Ramos (cell line): ENCODE data around the gene TBX21.
"Not testable (repeated sequence)": the region's sequence is repeated elsewhere in the genome, so short reads cannot be mapped to it uniquely, and the experiment has no call there.

Experiments
- in situ Hi-C: fragments of 300-500 bp; cut with MboI; formaldehyde crosslinking; loops from one replicate; pipeline ENCODE4 v1.14.3; 2022; ENCODE audit warnings: low sequenced_read_pairs; ENCODE audit not compliant: unreplicated experiment

The TBX21 gene

DNA sequence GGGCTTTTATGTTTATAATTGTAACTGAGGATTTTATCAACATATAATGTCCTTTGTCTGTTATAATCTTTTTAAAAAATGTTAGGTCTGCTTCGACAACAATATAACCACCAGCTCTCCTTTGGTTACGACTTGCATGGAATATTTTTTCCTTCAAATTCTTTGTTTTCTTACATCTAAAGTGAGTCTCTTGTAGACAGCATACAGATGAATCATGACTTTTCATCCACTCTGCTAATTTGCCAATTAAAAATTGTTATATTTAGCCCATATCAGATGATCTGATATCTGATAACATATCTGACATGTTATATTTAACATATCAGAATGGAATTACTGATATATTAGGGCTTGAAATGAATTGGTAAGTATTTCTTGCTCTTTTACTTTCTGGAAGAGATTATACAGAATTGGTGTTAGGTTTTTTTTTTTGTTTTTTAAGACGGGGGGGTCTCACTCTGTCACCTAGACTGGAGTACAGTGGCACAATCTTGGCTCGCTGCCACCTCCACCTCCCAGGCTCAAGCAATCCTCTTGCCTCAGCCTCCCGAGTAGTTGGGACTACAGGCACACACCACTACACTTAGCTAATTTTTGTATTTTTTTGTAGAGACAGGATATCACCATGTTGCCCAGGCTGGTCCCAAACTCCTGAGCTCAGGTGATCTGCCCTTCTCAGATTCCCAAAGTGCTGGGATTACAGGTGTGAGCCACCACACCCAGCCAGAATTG lies 27.5 kb downstream of the TBX21 start:
- in situ Hi-C loops, result no loop called here

DNA sequence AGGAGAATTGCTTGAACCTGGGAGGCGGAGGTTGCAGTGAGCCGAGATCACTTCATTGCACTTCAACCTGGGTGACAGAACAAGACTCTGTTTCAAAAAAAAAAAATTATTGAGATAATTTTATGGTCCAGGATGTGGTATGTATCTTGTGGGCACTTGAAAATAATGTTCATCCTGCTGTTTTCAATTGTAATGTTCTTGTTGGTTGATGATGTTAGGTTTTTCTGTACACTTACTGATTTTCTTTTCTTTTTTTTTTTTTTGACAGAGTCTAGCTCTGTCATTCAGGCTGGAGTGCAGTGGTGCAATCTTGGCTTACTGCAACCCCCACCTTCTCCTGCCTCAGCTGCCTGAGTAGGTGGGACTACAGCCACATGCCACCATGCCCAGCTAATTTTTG lies 29.7 kb downstream of the TBX21 start:
- in situ Hi-C loops, result no loop called here

DNA sequence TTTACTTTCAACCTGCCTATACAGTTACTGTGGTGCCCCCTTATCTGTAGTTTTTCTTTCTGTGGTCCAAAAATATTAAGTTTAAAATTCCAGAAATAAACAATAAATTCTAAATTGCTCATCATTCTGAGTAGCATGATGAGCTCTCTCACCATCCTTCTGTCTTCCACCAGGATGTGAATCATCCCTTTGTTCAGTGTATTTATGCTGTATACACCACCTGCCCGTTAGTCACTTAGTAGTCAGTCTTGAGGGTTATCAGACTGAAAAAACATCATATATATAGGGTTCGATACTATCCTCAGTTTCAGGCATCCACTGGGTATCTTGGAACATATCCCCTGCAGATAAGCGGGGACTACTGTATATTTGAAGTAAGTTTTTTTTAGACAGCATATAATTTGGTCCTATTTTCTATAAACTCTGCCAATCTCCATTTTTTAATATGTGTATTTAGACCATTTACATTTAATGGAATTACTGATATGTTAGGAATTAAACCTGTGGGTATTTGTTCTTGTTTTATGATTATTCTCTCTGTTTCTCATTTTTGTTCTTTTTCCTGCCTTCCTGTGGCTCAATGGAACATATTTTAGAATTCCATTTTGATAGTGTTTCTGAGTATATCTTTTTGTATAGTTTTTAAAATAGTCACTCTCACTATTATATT lies 31.0 kb downstream of the TBX21 start:
- in situ Hi-C loops, result no loop called here

DNA sequence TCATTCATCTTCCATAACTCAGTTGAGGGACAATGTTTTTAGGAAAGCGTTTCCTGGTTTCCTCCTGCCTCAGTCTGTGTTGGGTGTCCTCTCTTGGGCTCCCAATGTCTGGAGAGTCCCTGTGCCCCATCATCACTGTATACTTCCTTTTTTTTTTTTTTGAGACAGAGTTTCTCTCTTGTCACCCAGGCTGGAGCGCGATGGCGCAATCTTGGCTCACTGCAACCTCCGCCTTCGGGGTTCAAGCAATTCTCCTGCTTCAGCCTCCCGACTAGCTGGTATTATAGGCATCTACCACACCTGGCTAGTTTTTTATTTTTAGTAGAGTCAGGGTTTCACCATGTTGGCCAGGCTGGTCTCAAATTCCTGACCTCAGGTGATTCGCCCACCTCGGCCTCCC lies 40.6 kb downstream of the TBX21 start:
- in situ Hi-C loops, result not testable (repeated sequence)

DNA sequence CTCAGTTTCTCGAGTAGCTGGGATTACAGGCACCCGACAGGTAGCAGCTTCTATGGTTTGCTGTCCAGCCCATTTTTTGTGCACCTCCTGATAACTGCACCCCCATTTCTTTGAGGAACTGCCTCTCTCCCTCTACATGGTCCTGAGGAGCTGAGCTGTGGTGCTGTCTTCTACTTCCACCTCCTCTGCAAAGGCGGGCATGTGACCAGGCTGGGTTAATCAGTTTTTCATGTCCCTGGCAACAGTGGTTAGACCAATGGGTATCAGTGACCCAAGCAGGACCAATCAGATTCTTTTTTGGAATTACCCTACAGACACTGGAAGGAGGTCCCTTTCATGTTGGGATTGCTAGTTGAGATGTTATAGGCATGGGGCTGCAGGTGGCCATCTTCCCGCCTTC lies 41.3 kb downstream of the TBX21 start:
- in situ Hi-C loops, result no loop called here

DNA sequence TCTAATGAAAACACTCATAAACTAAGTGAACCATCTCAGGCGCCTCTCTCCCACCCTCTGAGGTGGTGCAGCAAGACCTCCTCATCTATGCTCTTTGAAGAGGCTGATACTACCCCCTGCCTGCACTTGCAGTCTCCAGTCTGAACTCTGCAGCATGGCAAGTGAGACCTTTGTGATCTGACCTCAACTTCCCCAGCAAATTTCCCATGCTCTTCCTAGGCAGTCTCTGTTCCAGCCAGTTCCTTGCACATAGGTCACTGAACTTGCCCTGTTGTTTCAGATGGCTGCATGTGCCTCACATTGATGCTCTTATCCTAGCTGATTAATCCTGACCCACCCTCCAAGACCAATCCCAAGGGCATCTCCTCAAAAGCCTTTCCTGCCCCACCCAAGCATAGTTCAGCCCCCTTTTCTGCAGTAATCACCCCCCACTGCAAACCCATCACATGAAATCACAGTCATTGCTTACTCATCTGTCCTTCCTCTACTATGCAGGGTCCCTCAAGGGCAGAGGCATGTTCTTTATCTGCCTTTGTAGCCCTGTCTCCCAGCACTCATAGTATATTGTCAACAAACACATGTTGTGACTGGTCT lies 42.0 kb downstream of the TBX21 start:
- in situ Hi-C loops, result no loop called here

DNA sequence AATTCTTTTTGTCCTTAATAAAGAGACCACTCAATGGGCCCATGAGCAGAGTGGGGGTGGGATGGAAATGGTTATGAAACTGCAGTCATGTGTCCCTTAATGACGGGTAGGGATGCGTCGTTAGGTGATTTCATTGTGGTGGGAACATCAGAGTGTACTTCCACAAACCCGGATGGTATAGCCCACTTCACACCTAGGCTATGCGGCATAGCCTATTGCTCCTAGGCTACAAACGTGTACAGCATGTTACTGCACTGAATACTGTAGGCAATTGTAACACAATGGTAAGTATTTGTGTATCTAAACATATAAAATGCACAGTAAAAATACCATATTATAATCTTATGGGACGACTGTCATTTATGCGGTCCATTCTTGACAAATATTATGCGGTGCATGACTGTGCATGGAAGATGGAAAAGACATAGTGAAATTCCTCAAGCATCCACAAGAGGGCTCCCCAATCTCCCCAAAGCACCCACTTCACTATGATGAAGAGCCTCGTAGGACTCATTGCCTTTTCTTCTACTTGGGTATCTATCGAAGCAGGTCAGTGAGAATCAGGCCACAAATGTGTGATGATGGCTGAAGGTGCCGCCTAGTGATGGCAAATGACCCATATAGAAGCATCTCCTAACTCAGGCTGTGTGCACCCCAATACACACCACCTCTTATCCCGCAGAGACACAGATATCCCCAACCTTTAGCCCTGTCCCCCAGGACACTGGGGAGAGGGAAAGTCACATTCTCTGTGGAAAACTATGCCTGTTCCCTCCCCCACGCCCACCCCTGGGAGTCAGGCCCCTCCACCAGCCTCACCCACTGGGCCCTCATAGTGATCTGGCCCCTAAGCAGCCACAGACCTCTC lies 43.5 kb downstream of the TBX21 start:
- in situ Hi-C loops, result no loop called here

DNA sequence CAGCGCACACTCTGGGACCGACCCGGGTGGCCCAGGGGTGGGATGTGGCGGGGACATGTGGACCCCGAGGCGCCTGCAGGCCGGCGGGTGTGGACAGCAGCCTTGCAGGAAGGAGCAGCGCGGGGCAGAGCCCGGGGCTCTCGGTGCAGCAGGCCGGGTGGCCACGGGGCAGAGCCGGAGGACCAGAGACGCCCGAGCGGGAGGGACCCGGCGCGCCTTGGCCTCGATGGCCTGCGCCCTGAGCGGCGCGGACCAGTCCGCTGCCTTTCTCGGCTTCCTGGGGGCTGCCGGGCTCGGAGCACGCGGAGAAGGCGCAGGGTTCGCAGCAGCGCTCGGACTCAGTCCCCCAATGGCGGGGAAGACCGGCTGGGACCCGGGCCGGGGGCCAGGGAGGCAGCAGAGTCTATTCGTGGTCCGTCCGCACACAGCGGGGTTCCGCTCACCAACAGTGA lies 45.2 kb downstream of the TBX21 start:
- in situ Hi-C loops, result no loop called here

DNA sequence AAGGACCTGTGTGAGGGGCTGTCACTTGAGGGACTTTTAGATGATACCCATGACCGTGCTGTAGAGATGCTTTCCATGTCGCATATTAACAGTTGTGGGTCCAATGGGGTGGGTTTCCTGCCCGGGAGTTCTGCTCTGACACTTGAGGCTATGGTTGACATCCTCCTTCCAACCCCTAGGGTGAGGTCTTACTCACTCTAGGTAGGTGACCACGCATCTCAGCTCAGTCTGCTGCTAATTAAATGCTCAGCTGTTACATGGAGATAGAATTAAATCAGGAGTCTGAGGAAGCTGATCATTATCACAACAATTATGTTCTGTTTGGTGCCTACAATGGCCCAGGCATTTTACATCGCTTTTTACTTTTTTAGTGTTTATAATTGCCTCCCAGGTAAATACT lies 48.4 kb downstream of the TBX21 start:
- in situ Hi-C loops, result no loop called here

DNA sequence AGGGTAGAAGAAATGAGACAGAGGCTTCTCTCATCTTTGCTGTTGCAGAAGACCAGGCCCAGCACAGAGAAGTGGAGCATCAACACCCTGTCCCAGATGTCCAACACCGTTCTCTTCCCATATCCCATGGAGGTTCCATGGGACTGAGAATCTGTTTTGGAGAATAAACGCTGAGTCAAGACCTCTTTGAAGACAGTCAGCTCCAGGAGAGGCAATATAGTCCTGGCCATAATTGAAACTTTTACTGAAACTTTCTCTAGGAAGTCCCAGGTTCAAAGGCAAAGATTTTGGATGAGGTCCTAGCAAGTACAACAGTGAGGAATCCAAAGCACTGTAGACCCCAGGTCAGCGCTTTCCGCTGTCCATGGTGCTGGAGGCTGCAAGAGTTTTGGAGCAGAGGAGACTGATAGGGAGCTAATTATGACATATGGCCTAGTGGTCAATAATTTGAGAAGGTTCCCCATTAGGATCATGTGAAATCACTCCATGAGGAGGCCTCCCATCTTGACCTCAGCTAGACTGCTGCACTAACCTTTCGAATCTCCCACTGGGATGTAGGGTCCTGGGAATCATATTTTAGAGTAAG lies 52.6 kb downstream of the TBX21 start:
- in situ Hi-C loops, result no loop called here

DNA sequence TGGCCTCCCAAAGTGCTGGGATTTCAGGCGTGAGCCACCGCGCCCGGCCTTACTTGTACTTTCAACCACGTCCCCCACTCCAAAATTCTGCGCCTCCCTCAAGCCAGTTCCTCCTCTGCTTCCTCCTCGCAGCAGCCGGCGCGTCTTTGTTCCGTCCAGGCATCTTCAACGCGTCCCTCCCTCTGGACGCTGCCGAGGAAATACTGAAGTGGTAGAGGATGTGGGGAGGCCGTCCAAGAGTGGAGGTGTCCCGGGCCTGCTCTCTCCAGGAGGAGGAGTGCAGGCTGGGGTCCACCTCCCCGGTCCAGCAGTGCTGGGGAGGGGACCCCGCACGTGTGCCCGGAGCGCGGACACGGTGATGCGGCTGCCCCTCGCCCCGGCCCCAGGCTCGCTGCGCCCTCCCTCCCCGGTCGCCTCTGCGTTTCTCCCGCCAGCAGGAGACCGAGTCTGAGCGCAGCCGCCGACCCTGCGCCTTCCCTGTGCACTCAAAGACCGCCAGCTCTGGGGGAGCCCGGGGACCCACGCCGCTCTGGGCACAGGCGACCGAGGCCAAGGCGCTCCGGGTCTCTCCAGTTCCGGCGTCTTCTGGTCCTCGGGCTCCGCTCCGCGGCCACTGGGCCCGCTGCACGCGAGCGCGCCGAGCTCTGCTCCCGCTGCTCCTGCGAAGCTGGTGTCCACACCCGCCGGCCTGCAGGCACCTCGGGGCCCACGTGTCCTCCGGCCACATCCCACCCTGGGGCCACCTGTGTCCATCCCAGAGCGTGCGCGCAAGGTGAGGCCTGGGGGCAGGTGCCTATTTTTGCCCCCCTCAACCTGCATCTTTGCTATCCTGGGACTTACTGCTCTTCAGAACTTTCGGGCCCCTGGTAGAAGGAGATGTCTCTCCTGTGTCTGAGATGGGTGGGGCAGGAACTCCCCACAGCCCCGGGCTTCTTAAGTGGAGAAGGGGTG lies 56.9 kb downstream of the TBX21 start:
- in situ Hi-C loops, result no loop called here

DNA sequence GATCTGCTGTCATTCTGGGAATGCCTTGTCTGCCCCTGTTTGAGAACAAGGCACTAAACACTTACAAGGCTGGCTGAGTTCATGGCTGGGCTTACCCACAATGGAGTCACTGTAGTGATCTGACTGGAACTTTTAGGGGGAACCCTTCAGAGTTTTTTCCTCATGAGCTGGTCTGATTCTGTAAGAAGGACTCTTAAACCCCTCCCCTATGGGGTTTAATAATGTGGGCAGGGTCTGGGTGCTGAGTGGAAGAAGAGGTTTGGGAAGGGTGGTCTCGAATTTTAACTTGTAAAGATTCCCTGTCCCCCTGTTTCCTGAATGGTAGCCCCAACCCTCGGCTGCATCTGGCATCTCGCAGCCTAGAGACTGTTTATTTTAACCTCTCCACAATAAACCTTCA lies 58.0 kb downstream of the TBX21 start:
- in situ Hi-C loops, result no loop called here

DNA sequence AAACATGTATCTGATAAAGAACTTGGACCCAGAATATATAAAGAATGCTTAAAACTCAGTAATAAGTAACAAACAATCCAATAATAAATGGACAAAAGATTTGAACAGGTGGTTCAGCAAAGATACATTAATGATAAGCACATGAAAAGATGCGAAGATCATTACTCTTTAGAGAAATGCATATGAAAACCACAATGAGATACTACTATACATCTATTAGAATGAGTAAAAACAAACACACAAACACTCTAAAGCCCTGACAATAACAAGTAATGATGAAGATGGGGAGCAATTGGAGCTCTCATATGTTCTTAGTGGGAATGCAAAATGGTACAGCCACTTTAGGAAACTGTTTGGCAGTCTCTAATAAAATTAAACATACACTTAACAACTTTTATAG lies 59.4 kb downstream of the TBX21 start:
- in situ Hi-C loops, result no loop called here

DNA sequence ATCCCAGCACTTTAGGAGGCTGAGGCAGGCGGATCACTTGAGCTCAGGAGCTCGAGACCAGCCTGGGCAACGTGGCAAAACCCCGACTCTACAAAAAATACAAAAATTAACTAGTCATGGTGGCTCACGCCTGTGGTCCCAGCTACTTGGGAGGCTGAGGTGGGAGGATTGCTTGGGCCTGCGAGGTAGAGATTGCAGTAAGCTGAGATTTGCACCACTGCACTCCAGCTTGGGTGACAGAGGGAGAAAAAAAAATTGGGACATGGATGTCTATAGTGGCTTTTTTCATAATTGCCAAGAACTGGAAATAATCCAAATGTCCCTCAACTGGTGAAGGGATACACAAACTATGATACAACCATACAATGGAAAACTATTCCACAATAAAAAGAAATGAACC lies 59.9 kb downstream of the TBX21 start:
- in situ Hi-C loops, result no loop called here
